NCI-H128 (cell line): ENCODE measurements around the gene STAB1.

Experiments
- DNase-seq: peaks from one replicate; lab custom pipeline; 2025; ENCODE audit not compliant: unreplicated experiment; lab: John Stamatoyannopoulos, UW

The STAB1 gene

DNA sequence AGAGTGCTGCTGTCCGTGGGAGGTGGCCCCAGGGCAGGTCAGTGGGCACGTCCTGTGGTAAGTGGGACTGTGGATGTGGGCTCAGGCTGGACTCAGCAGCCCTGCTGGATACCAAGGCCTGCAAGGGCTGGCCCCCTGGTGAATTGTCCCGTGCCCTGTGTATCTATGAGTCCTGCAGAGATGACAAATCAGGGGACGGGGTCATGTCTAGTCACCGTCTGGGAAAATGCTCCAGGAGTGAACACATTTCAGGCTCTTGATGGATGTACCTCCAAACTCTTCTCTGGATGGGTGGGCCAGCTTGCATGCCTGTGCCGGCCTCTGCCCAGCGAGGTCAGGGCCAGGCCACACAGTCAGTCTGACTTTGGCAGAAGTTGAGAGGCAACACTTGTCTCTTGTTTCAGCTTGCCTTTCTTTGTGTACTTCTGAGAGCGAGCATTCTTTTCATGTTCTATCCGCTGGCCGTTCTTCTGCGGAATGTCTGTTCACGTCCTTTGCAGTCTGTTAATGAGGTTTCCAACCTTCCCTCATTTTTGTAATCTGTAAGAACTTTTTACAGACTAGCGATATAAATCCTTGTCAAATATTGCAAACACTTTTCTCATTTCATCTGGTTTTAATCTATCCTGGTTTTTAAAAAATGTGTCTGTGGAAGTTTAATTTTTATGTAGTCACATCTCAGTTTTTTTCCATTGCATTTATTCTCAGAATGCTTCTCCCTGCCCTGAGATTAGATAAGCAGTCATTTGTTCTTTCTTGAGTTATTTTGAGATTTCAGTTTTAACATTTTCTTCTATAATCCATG lies 11.4 kb upstream of the STAB1 start:
- no peak for DNase-seq

DNA sequence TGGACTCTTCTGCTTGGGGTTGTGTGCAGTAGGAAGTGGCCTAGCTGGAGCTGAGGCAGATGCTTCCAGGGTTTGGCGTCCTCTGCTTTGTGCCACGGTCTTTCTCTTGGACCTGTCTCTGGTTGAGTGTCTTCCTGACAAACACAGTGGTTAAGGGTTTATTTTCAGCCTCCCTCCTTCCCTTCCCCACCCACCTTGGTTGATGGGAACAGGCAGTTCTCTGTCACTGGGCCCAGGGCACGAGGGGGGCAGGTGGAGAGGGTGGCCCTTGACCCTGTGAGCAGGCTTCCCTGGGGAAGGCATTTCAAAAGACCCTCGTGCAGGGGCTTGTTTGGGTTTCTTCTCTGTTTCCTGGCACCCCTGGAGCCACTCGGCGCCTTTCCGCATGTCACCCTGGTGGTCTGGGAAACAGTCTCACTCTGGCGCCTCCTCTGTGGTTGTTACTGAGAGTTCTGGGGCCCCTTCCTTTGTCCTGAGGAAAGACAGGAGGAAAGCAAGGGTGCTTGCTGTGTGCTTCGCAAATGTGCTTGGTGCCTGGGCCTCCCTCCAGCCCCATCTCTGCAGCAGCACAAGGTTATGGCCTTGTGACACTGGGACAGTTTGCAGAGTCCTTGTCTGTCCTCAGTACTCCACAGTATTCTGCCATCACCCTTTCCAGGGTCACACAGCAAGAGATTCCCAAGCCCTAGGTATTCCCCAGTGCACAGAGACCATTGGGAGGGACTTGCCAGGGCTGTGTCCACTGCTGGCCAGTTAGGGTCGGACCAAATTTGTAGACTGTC lies 10.3 kb upstream of the STAB1 start:
- no peak for DNase-seq

DNA sequence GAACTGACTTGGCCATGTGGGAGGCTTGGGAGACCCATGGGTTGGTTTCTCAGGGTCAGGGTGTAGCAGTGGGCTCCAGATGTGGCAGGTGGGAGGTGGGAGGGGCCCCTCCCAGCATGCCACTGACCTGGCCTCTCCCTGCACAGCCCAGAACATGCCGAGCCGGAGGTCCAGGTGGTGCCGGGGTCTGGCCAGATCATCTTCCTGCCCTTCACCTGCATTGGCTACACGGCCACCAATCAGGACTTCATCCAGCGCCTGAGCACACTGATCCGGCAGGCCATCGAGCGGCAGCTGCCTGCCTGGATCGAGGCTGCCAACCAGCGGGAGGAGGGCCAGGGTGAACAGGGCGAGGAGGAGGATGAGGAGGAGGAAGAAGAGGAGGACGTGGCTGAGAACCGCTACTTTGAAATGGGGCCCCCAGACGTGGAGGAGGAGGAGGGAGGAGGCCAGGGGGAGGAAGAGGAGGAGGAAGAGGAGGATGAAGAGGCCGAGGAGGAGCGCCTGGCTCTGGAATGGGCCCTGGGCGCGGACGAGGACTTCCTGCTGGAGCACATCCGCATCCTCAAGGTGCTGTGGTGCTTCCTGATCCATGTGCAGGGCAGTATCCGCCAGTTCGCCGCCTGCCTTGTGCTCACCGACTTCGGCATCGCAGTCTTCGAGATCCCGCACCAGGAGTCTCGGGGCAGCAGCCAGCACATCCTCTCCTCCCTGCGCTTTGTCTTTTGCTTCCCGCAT lies 7.9 kb upstream of the STAB1 start:
- DNase-seq = no peak

DNA sequence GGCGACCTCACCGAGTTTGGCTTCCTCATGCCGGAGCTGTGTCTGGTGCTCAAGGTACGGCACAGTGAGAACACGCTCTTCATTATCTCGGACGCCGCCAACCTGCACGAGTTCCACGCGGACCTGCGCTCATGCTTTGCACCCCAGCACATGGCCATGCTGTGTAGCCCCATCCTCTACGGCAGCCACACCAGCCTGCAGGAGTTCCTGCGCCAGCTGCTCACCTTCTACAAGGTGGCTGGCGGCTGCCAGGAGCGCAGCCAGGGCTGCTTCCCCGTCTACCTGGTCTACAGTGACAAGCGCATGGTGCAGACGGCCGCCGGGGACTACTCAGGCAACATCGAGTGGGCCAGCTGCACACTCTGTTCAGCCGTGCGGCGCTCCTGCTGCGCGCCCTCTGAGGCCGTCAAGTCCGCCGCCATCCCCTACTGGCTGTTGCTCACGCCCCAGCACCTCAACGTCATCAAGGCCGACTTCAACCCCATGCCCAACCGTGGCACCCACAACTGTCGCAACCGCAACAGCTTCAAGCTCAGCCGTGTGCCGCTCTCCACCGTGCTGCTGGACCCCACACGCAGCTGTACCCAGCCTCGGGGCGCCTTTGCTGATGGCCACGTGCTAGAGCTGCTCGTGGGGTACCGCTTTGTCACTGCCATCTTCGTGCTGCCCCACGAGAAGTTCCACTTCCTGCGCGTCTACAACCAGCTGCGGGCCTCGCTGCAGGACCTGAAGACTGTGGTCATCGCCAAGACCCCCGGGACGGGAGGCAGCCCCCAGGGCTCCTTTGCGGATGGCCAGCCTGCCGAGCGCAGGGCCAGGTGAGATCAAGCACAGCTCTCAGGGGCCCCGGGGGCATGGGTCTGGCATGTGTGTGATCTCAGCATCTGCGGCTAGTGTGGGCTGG lies 7.1 kb upstream of the STAB1 start:
- DNase-seq = no peak

DNA sequence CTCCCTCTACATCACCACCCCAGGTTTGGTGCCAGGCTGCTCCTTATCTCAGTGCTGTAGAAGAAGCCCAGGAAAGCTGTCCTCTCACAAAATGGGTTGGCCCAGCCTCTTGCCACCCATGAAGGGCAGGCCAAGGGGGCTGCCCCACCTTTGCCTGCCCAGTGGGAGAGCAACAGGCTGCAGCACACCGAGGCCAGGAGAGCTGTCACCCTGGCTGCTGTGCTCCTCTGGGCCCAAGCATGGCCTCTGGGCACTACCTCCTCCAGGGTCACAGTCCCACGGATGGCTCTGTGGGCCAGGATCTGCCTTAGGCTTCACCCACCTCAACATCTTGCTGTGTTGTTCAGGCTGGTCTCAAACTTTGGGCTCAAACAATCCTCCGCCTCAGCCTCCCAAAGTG lies 6.4 kb upstream of the STAB1 start:
- DNase-seq = no peak

DNA sequence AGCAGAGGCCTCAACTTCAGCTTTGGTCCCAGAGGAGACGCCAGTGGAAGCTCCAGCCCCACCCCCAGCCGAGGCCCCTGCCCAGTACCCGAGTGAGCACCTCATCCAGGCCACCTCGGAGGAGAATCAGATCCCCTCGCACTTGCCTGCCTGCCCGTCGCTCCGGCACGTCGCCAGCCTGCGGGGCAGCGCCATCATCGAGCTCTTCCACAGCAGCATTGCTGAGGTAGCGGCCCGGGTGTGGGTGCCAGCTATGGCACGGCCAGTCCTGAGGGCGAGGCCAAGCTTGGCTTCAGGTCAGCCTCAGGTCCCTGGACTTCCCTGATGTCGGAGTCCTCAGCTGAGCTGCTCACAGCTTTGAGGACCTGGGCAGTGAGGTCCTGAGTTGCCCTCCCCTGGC lies 5.7 kb upstream of the STAB1 start:
- no peak for DNase-seq

DNA sequence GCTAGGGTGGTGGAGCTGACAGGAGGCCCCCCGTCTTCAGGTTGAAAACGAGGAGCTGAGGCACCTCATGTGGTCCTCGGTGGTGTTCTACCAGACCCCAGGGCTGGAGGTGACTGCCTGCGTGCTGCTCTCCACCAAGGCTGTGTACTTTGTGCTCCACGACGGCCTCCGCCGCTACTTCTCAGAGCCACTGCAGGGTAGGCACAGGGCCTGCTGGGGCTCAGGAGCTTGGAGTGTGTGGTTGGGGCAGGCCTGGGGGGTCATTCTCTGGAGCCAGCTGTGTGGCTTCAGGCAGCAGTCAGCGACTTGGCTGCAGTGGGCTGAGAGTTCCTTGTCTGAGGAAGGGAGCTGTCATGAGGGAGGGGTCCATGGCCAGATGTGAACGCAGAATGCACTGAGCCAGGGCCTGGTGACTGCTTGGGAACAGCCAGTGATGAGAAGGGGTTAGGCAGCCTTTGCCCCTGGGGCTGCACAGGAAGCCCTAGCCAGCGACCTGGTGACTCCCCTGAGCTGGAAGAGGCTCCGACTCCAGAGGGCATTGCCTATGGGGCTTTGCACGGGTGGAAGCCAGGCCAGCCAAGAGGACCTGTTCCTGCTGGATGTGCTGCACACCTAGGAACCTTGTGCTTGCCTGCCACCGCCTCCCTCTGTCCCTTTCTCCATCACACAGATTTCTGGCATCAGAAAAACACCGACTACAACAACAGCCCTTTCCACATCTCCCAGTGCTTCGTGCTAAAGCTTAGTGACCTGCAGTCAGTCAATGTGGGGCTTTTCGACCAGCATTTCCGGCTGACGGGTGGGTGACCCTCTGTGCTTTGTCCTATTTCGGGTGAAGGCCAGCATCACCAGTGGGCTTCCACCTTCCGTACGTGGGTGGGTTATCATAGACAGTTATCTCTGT lies 4.9 kb upstream of the STAB1 start:
- no peak for DNase-seq

DNA sequence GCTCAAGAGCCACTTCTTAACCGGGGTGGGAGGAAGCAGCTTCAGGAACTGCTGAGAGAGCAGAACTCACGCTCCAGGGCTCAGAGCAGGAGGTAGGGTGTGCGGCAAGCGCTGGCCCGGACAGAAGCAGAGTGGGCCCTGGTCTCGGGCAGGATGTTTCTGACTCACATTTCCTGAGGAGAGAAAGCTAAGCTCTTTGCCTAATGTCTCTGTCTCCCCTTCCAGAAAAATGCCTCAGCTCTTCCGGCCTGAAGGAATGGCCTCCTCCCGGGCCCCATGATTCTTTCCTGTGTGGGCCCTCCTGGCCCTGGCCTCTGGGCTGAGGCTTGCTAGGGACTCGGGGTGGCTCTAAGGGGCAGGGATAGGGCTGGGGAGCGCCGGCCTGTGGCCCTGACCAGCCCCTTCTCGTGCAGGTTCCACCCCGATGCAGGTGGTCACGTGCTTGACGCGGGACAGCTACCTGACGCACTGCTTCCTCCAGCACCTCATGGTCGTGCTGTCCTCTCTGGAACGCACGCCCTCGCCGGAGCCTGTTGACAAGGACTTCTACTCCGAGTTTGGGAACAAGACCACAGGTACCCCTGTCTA lies 4.1 kb upstream of the STAB1 start:
- DNase-seq = no peak

DNA sequence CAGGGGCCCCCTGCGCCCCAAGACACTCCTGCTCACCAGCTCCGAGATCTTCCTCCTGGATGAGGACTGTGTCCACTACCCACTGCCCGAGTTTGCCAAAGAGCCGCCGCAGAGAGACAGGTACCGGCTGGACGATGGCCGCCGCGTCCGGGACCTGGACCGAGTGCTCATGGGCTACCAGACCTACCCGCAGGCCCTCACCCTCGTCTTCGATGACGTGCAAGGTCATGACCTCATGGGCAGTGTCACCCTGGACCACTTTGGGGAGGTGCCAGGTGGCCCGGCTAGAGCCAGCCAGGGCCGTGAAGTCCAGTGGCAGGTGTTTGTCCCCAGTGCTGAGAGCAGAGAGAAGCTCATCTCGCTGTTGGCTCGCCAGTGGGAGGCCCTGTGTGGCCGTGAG lies 3.1 kb upstream of the STAB1 start:
- no peak for DNase-seq

DNA sequence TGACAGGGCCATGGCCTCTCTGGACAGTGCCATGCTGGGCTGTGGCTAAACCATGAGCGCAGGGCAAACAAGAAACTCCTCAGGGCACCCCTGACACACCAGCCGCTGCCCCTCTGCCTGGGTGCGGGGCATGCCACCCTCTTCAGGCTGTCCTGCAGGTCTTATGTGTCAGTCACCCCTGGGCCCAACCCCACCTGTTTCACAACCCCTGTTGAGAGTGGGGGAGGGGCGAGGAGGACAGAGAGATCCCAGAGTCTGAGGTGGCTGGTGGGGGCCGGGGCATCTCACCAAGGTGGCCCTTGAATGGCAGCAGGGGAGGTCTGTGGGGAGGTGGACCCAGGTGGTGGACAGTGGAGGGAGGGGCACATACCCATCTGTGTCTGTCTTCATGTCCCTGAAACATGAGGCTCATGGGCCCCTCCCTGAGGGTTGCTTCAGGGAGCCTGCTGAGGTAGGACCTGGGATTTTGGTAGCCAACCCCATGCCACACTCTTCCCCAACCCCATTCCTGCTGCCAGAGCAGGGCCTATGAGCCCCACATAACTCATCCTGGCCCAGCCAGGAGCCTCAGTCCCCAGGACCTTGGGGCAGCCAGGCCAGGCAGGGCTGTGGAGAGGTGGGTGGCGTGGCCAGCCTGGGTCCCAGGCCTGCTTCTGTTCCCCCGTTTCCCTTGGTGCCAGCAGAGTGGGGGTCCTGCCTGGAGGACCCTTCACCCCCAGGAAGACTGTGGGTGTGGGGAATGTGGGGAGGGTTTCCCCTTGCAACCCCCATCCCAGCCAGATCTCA lies 1.7 kb upstream of the STAB1 start:
- no peak for DNase-seq

DNA sequence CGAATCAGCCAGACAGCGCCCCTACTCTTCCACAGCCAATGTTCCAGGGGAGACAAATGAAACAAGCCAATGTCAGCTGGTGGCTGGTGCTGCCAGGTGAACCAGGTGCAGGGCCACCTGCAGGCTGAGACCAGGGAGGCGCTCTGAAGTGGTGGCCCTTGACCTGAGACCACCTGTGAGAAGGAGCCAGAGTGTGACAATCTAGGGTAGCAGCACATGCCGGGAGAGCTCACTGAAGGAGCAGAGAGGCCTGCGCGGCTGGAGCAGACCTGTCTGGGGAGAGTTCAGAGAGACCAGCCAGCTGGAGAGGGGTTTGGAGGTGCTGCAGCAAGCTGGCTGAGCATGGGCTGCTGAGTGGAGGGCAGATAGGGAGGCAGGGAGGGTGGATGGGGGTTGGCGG lies 693 bp upstream of the STAB1 start:
- DNase-seq = no peak

DNA sequence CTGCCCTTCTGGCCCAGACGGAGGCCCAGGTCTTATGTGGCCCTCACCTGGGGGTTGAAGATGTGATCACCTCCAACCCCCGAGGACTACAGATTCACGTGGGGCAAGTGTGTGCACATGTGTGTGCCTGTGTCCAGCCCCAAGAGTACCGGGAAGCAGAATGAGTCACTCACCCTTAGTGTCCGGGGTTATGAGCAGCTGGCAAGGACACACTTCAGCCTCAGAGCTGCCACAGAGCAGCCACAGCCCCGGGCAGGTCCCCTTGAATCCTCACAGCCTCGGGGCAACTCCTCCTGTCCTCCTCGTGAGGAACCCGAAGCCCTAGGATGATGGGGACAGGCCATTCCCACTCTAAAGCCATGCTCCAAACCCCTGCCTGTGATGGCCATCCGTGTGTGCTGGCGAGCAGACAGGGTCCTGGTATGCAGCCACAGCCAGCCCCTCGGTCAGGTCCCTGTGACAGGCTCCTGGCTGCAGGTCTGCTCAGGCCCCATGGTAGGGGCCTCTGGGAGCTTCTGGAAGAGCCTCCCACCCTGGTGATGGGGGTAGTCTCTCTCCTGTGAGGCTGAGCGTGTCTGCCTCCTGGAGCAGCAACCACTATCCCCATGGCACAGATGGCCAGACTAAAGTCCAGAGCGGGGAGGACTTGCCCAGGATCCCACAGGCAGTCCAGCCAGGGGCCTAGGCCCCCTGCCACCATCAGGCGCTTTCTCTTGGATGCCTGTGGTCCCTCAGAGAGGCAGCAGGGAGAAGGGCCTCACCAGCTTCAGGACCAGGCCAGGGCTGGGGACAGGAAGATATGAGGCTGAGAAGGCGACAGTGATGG lies 852 bp downstream of the STAB1 start:
- no peak for DNase-seq

DNA sequence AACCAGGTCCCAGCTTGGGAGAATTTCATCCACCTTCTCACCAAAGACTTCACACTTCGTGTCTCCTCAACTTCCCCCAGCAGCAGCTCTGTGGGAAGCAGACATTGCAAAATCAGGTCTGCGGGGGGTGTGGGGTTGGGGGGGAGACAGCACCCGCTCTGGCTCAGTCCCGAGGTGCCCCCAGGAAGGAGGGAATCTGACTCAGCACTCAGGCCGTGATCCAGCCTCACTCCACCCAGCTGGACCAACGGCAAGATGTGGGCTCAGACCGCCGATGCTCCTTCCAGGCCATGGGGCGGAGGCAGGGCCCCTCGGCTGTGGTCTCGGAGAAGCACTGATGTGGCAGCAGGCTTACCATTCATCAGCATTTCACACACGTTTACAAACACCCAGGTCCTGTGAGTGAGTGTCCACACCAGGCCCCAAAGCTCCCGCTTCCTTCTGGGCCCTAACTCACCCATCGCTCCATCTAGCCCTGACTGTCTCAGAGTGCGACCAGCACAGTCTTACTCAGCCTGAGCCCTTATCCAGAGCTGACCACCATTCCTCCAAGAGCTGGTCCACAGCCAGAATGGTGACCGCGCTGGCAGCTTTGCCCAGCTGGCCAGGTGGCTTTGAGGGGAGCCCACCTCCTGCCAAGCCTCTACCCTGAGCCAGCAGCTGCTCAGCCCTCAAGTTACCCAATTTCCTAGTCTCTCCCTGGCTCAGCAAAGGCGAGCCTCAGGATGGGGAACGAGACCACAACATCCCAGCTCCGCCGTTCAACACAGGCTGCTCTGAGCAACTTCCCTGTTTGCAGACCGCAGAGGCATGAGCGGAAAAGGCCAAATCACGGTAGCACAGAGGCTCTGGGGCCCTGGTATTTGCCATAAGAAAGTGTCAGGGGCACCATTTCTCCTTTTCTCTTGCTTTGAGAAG lies 3.3 kb downstream of the STAB1 start:
- no peak for DNase-seq

DNA sequence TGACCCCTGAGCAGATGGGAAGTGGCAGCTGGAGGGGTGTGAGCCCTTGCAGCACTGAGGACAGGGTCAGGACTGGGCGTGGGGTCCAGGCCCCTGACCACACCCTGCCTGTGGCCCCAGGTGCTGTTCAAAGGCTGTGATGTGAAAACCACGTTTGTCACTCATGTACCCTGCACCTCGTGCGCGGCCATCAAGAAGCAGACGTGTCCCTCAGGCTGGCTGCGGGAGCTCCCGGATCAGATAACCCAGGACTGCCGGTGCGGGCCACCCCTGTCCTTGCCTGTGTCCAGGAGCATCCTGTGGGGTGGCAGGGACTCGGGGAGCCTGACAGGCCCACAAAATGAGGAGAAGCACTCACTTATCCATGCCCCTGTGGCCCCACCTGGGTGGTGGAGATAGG lies 5.9 kb downstream of the STAB1 start:
- no peak for DNase-seq

DNA sequence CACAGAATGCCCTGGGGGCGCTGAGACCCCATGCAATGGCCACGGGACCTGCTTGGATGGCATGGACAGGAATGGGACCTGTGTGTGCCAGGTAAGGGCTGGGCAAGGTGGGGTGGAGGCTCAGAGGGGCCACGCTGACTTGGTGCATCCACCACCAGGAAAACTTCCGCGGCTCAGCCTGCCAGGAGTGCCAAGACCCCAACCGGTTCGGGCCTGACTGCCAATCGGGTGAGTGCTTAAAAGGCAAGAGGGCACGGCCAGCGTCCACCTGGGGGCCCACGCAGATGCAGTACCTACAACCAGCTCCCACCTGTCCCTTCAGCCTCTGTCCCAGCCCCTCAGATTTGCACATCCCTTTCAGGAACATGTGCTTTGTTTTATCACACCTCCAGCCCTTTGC lies 6.9 kb downstream of the STAB1 start:
- no peak for DNase-seq

DNA sequence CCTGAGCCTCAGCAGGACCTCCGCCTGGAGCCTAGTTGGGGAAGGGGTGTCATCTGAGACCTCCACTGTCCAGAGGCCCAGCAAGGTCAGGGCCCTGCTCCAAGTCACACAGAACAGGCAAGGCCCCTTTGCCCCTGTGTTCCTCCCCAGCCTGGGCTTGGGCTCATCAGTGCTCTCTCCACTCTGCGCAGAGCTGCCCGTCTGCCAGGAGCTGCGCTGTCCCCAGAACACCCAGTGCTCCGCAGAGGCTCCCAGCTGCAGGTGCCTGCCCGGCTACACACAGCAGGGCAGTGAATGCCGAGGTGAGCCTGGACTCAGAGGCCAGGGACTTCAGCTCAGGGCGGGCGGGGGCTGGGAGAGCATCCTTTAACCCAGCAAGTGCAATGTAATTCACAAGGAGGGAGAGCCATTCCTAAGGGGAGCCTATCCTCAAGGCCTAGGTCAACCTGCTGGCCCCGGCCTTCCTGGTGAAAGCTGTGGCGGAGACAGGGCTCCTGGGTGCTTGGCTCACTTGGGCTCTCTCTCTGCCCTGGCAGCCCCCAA lies 7.7 kb downstream of the STAB1 start:
- no peak for DNase-seq
